Measurements from ENCODE around the gene RECQL5. TPM values are rescaled to one million over a fixed set of nuclear protein-coding genes. Genes with fewer than 3 reads are reported as not detected.

The RECQL5 gene
- total RNA-seq, 4 donors from 2014 or later = 35.3 to 129 (median 63.6) TPM

DNA sequence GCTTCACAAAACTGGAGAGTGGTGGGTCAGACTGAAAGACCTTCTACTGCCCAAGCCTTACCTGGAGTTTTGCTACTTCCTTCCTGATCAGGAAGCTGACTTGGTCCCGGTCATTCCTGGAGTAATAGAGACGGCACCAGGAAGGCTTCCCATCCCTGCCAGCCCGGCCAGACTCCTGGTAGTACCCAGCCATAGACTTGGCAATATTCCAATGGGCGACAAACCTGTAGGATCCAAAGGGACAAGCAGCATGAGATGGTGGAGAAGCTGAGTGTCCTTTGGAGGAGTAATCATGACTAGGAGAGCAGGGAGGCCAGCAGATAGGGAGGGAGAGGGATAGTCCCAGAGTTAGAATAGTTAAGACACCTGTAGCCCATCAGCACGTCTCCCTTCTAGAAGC is 8.7 kb downstream of the RECQL5 start:
- TF ChIP-seq POLR2AphosphoS5 (IDR thresholded peaks at IDR 0.05) (no peak), EP300 (IDR thresholded peaks at IDR 0.05) (no peak), POLR2A (IDR thresholded peaks at IDR 0.05) (no peak)
- TF ChIP-seq, protein P1, sequence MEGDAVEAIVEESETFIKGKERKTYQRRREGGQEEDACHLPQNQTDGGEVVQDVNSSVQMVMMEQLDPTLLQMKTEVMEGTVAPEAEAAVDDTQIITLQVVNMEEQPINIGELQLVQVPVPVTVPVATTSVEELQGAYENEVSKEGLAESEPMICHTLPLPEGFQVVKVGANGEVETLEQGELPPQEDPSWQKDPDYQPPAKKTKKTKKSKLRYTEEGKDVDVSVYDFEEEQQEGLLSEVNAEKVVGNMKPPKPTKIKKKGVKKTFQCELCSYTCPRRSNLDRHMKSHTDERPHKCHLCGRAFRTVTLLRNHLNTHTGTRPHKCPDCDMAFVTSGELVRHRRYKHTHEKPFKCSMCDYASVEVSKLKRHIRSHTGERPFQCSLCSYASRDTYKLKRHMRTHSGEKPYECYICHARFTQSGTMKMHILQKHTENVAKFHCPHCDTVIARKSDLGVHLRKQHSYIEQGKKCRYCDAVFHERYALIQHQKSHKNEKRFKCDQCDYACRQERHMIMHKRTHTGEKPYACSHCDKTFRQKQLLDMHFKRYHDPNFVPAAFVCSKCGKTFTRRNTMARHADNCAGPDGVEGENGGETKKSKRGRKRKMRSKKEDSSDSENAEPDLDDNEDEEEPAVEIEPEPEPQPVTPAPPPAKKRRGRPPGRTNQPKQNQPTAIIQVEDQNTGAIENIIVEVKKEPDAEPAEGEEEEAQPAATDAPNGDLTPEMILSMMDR (IDR thresholded peaks at IDR 0.05) = no peak
- no peak overlapping the region for H3K4me3 ChIP-seq
- no peak overlapping the region for H3K27ac ChIP-seq
- H3K9me3 ChIP-seq = no peaks in the 10 kb centered on the region
- WGBS = 79% methylated on average over 5 of the region's 5 CpGs
- no peaks in the 10 kb centered on the region for H3K27me3 ChIP-seq
- H3K4me1 ChIP-seq = no peaks in the 10 kb centered on the region
- H3K36me3 ChIP-seq = peaks cover 64% of the 10 kb centered on the region
- DNase-seq (ENCODE audit: low spot score in 2 of 2) = no peak

DNA sequence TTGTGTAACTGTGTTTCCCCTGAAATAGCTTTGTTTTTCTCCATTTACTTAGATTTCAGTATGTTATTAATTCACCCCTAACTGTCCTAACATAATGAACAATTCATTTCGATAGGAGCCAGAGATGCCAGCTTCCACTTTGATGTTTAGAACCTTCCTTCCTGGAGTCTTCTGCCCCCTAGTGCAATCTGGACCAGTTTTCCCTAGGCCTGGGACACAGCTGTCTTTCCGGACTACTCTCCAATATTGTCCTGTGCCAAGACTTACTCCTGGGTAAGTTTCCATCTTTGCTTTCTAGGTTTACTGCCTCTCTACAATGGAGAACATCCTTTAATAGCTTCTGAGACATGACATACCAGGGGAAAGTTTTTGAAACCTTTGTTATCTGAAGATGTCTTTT is 12.8 kb downstream of the RECQL5 start:
- no peak for DNase-seq (ENCODE audit: low spot score in 2 of 2)
- WGBS = 31% methylated on average over 2 of the region's 2 CpGs
- Histone ChIP-seq H3K9me3 (no peaks in the 10 kb centered on the region), H3K27ac (no peak overlapping the region), H3K36me3 (peaks cover 63% of the 10 kb centered on the region), H3K27me3 (no peaks in the 10 kb centered on the region), H3K4me1 (no peaks in the 10 kb centered on the region), H3K4me3 (no peak overlapping the region)
- TF ChIP-seq POLR2AphosphoS5 (IDR thresholded peaks at IDR 0.05) (no peak), EP300 (IDR thresholded peaks at IDR 0.05) (no peak), POLR2A (IDR thresholded peaks at IDR 0.05) (no peak)
- TF ChIP-seq, protein P1 (IDR thresholded peaks at IDR 0.05) = no peak

DNA sequence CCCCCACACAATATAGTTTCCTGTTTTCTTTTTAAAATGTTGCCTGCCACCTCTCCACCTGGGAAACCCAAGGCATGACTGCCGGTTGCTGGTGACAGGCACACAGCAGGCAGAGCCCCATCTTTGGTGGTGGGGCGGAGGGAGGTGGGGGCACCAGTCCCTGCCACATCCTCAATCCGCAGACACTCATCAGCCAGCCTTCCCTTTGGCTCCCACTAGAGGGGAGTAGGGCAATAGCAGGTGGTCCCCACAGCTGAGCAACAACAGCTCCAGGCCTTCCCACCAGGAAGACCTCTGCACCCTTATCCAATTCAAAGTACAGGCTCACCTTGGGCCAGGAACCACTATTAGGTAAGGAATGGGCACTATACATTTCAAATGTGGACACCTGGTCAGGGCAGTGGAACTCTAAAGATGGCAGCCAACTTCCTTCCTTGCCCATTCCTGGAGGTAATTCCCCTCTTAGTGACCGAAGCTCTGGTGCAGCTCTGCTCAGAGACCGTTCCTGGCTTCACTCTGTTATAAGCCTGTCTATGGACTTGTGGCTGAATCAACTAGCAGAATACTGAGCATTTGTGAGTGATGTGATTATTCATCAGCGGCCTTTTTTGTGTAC is 13.9 kb downstream of the RECQL5 start:
- Histone ChIP-seq H3K27ac (no peak overlapping the region), H3K9me3 (no peaks in the 10 kb centered on the region), H3K27me3 (no peaks in the 10 kb centered on the region), H3K36me3 (peaks cover 67% of the 10 kb centered on the region), H3K4me1 (no peaks in the 10 kb centered on the region), H3K4me3 (no peak overlapping the region)
- 77% methylated on average over 6 of the region's 6 CpGs for WGBS
- no peak for TF ChIP-seq POLR2AphosphoS5 (IDR thresholded peaks at IDR 0.05)
- TF ChIP-seq, protein P1 (IDR thresholded peaks at IDR 0.05) = peak in 1 of 2 donors; percentile 60
- no peak for DNase-seq (ENCODE audit: low spot score in 2 of 2)

DNA sequence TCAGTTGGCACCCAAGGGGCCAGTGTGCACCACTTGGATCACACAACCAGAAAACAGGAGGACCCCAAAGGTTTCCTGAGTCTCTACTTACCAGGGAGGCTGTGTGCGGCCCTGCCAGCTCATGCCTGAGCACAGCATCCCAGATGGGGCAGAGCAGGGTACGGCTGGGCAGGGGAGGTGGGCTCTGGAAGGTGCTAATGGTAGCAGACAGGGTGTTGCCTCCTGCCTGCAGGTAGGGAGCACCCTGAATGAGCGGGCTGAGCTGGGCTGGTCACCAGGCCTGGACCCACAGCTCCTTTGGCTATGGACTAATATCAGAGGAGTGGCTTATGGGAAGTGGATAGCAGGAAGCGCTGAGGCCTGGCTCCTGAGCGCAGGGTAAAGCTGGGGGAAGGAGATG is 14.6 kb downstream of the RECQL5 start:
- Histone ChIP-seq H3K27ac (no peak overlapping the region), H3K27me3 (no peaks in the 10 kb centered on the region), H3K9me3 (no peaks in the 10 kb centered on the region), H3K4me1 (no peaks in the 10 kb centered on the region), H3K36me3 (peaks cover 63% of the 10 kb centered on the region), H3K4me3 (no peak overlapping the region)
- no peak for DNase-seq (ENCODE audit: low spot score in 2 of 2)
- TF ChIP-seq, protein P1 (IDR thresholded peaks at IDR 0.05) = no peak
- TF ChIP-seq POLR2A (IDR thresholded peaks at IDR 0.05) (no peak), EP300 (IDR thresholded peaks at IDR 0.05) (no peak), POLR2AphosphoS5 (IDR thresholded peaks at IDR 0.05) (no peak)
- WGBS = 91% methylated on average over 4 of the region's 5 CpGs

DNA sequence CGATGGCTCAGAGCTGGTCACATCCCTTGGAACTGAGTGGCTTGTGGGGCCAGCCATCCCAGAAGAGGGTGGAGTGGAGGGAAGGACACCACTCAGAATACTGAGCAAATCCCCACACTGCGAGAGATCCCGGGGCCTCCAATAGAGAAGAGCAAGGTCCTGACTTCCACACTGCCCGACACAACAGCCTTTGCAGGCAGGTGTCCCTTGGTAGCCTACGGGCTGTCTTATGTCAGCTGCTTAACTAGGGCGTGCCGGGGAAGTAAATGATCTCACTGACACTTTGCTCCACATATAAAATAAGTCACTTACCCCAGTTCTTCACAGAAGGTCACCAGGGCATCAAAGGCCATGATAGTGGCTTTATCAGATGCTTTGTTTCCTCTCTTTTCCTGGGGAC is 16.1 kb downstream of the RECQL5 start:
- no peak overlapping the region for H3K27ac ChIP-seq
- H3K4me3 ChIP-seq = no peak overlapping the region
- no peak for DNase-seq (ENCODE audit: low spot score in 2 of 2)
- WGBS = 95% methylated on average over 4 of the region's 7 CpGs
- H3K4me1 ChIP-seq = peaks cover 9% of the 10 kb centered on the region
- H3K36me3 ChIP-seq = peaks cover 60% of the 10 kb centered on the region
- no peaks in the 10 kb centered on the region for H3K9me3 ChIP-seq
- TF ChIP-seq POLR2AphosphoS5 (IDR thresholded peaks at IDR 0.05) (no peak), EP300 (IDR thresholded peaks at IDR 0.05) (no peak), POLR2A (IDR thresholded peaks at IDR 0.05) (no peak)
- TF ChIP-seq, protein P1 (IDR thresholded peaks at IDR 0.05) = no peak
- H3K27me3 ChIP-seq = no peaks in the 10 kb centered on the region
